GM21390 (cell line): ENCODE data around the gene CTBS.
A peak's percentile ranks its signal among the peaks of the same experiment; 100 is the strongest.

Experiments used
- ATAC-seq: cut with Tn5 transposase; IDR thresholded peaks from one replicate; pipeline ENCODE4 v1.9.1; 2021; ENCODE audit not compliant: unreplicated experiment

CTBS gene

GRCh38 chr1:84506729-84507453 lies 67.3 kb downstream of the CTBS start:
- no peak for ATAC-seq

DNA sequence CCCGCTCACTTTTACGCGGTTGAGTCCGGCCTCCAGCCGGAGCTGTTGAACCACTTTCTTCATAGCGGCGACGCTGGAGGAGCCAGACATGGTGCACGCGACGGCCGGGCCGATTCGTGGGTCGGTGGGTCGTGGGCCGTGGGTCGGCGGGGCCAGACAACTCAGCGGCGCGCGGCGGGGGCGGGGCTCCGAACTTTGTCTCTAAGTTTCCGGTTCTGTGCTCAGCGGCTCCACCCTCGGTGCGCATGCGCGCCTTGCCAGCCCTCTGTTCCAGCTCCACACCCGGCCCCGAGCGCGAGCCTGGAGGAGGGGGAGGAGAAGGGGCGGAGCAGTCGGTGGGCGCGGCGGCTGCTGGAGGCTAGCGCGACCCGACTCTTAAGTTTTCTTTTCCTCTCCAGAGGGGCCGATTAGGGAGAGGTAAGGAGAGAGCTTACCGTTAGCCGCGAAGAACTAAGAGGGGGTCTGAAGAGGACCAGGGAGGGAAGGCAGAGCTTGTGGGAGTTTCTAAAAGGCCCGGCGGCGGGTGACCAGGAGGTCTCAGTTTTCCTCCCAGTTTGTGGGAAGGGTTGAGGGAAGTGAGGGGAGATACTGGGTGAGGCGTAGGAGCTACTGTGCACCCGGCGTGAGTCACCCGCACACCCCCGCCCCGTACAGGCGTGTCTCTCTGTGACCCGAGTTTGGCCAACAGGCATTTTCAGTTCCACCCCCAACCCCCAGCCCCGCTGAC lies 68.1 kb downstream of the CTBS start, which contains the start of the genes GNG5 and SPATA1:
Gene GNG5 (minus strand): TSS at position 580 of the 727 bp plus-strand sequence. CDS start 490 bp downstream, at position 90.
Gene SPATA1 (plus strand): TSS at position 385 of the 727 bp plus-strand sequence. CDS start 9,974 bp downstream, outside the sequence.
- peak; percentile 79 for ATAC-seq

DNA sequence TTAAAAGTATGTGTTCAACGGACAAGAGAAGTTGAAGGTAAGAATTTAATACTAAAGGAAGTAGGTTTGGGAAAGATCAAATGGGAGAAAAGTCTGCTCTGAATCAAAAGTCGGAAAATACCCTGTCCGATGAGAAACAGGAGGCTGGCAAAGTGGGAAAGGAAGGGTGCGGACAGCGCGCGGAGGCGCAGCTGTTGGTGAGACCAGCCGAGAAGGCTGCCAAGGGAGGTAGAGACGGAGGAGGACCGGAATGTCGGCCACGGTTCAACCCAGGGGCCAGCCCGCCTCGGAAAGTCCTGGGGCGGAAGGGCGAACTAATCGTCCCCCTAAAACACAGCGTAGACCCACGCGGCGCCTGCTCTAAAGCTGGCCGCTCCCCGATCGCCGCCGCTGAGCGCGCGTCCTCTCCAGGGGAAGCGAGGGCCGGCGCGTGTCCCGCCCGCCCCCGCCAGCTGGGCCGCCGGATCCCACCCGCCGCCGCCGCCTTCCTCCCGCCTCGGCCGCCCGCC lies 68.7 kb downstream of the CTBS start:
- ATAC-seq, result peak; percentile 31

DNA sequence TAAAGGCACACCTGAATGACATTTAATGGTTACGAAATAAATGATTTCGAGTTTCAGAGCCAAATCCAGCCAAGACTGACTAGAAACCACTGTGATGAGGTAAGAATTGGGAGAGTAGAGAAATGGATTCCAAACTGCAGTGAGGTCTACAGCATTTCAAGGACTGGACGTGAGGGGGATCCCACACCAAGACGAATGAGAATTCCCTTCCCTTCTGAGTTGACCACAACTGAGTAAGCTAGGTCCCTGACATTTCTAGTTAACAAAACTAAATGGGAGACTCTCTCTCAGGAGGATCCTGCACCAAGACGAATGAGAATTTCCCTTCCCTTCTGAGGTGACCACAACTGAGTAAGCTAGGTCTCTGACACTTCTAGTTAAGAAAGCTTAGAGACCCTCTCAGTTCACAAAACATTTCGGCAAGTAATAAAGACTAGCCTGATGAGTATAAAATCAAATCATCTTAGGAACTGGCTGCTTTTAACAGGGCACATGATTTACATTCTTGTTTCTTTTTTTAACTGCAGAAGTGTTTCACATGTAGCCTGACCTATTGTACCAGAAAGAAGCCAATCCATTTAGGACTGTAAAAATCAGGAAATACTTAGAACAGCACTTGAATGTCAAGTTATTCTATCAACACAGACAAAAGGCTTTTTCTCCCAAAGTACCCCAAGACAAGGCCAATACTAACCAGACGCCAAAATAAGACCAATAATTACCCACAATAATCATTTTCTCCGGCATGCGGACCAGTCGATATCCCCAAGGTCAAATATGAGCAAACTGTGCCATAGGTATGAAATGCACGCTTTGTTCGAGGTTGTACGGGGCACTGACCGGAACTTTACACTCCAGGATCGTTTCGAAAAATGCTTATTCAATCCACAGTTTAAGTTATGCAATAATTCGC lies 69.4 kb downstream of the CTBS start:
- no peak for ATAC-seq

- no peak for ATAC-seq
Measured at GRCh38 chr1:84502927-84503326, 71.3 kb downstream of the CTBS start.
